Heart left ventricle (tissue), 16 donors: ENCODE results near the gene NUDT12. TPM values are rescaled to one million over a fixed set of nuclear protein-coding genes. Genes with fewer than 3 reads are reported as not detected.

Experiments used
- ATAC-seq, 4 donors: fragments of 200-7000 bp; cut with Tn5 transposase; one replicate each; pipeline ENCODE4 v1.9.1; 2020 to 2022; ENCODE audit warnings: moderate library complexity in 4 of 4, mild to moderate bottlenecking in 3 of 4, moderate number of reproducible peaks in 1 of 4
- DNase-seq, 5 donors: peaks; one replicate each; pipeline ENCODE4 v3.0.0-alpha.2; 2020
- H3K27ac ChIP-seq, 12 donors: fragments of 200-600 bp; sonication (generic) in 4 of 12; one replicate each; pipeline versions ENCODE4 v1.5.0 to v1.8.0; 2016 to 2022; ENCODE audit warnings: mild to moderate bottlenecking in 2 of 12
- H3K27me3 ChIP-seq, 9 donors: fragments of 200-600 bp; sonication (generic) in 2 of 9; one replicate each; pipeline versions ENCODE4 v1.5.1 to v1.8.0; 2016 to 2022; ENCODE audit warnings: mild to moderate bottlenecking in 3 of 9
- H3K36me3 ChIP-seq, 9 donors: fragments of 200-600 bp; sonication (generic) in 2 of 9; one replicate each; pipeline versions ENCODE4 v1.5.0 to v1.8.0; 2018 to 2022; ENCODE audit warnings: mild to moderate bottlenecking in 2 of 9
- H3K4me1 ChIP-seq, 12 donors: fragments of 200-600 bp; sonication (generic) in 4 of 12; one replicate each; pipeline versions ENCODE4 v1.5.0 to v1.8.0; 2016 to 2022; ENCODE audit warnings: mild to moderate bottlenecking in 3 of 12
- H3K4me3 ChIP-seq, 12 donors: fragments of 200-600 bp; sonication (generic) in 4 of 12; one replicate each; pipeline versions ENCODE4 v1.5.0 to v1.8.0; 2017 to 2022; ENCODE audit warnings: mild to moderate bottlenecking in 9 of 12, moderate library complexity in 4 of 12
- H3K9me3 ChIP-seq, 12 donors: fragments of 200-600 bp; sonication (generic) in 4 of 12; one replicate each; pipeline versions ENCODE4 v1.5.0 to v1.8.0; 2016 to 2022; ENCODE audit warnings: mild to moderate bottlenecking in 1 of 12
- CTCF ChIP-seq, 12 donors: fragments of 200-600 bp; sonication (generic) in 4 of 12; IDR thresholded peaks; one replicate each; pipeline versions ENCODE4 v1.5.0 to v1.8.0; 2018 to 2022; ENCODE audit warnings: antibody characterized with exemption in 12 of 12, mild to moderate bottlenecking in 5 of 12
- POLR2A ChIP-seq, 2 donors: fragments of 450-650 bp; IDR thresholded peaks; one replicate each; pipeline ENCODE4 v1.6.1; 2017; ENCODE audit warnings: antibody characterized with exemption in 2 of 2, mild to moderate bottlenecking in 2 of 2, moderate library complexity in 2 of 2
- WGBS, 4 donors: extraction: QIAGEN DNeasy Blood & Tissue Kit in 2 of 4; methylation state at CpG; one replicate each; pipeline versions ENCODE4 v1.1.5 to v1.1.7; 2013 to 2018; 5-methylcytosine and 5-hydroxymethylcytosine counted together
- intact Hi-C, 10 donors: fragments of 100-400 bp; cut with DNase I; formaldehyde crosslinking; loops; one replicate each; pipeline versions ENCODE4 v1.11.1 to v1.14.2; 2022
- polyA plus RNA-seq, 2 donors: library from polyadenylated mRNA; stranded (reverse); fragments of 200-250 nt; gene quantifications; one replicate each; pipeline ENCODE4 v1.2.3, GENCODE V29; 2013
- total RNA-seq, 9 donors: library from RNA; depleted of rRNA in 2 of 9; stranded (reverse); fragments of >200 nt in 2 of 9; fragmentation: NEBNext Ultra II Directional in 3 of 9; extraction: Animal tissue kit (Norgen Biotek cat#: 25700) in 3 of 9; gene quantifications; one replicate each; pipeline versions ENCODE4 v1.1.0 to v1.2.4, GENCODE V29; 2016 to 2023
- donor health status: ischemic (EF 13 %, LVEDD 7.1; RV severe dilation, severe dysfunction).
- donor health status: healthy with polysubstance abuse.
- donor health status: DM: no; HTN: yes; CAD: no.
- donor health status: DM: no; HTN: no; CAD: no.
- donor health status: ischemic (EF 25% LVEDD 6.9; RV normal size, moderate dysfunction).
- donor health status: ischemic (EF 25% LVEDD 5.7; RV mildly dilated, moderate dysfunction).
- donor health status: healthy.
- donor health status: DM: yes; HTN: yes; CAD: no.
- donor health status: ischemic (EF 35%, LVEDD 5.7; RV mildly dilated, moderate dysfunction).
- donor health status: nonischemic (EF 11% LVEDD 7.7; RV severe dilation, severe dysfunction).
- donor health status: DM: yes; HTN: yes; CAD: no.
- donor health status: PGD.
- donor health status: ischemic (EF 29% LVEDD 5.4; RV normal size, mild dysfunction).
- donor health status: nonischemic (EF 23%, LVEDD 6.1; RV moderate dilation, normal function).

NUDT12 gene
- total and polyA plus RNA-seq, 11 donors = 6.0 to 14.5 (median 11.8) TPM

- H3K36me3 ChIP-seq = no peaks in the 10 kb centered on the region
- ATAC-seq (no peak), DNase-seq (no peak)
- intact Hi-C loops = no loop called here
- H3K4me1 ChIP-seq = no peaks in the 10 kb centered on the region
- no peak for TF ChIP-seq CTCF (IDR thresholded peaks at IDR 0.05)
- no peak for TF ChIP-seq POLR2A (IDR thresholded peaks at IDR 0.05)
- H3K9me3 ChIP-seq = no peaks in the 10 kb centered on the region
- H3K4me3 ChIP-seq = no peak overlapping the region
- no peak overlapping the region for H3K27ac ChIP-seq
- H3K27me3 ChIP-seq = no peaks in the 10 kb centered on the region
- WGBS, 4 donors = 72 to 92% (median 85%) methylated on average over 2 of the region's 2 CpGs
Measured at GRCh38 chr5:103532086-103532734, 30.4 kb downstream of the NUDT12 start.

DNA sequence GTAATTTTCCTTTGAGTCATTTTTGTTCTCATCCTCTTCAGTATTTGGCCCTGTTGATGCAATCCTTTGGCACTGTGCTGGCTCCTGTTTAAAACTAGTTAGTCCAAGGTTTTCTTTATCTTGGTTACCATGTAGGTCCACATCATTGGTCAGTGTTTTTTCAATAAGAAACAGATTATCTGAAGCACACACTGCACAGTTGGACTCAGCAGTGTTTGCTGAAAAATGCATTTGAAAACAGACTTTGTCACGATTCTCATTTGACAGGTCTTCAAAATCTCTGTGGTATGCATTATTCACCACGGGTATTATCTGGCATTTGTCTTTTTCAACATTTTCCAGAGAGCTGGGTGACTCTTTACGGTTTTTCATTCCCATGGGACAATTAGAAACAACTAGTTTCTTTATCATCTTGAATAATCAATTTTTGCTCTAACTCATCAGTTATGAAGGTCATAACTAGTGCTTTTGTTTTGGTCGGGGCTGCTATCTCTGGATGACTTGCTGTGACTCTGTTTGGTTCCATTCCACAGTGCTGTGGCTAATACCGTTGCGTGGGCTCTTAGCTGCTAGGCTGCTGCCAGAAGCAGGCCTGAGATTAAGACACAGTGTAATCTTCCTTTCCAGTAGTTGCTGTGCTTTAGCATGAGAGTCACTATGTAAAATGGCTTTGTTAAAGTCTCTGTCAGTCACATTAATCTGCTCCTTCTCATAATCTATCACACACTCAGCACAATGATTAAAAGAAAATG is 36.2 kb downstream of the NUDT12 start:
- DNase-seq = no peak
- Histone ChIP-seq H3K4me3 (no peak overlapping the region), H3K9me3 (no peaks in the 10 kb centered on the region), H3K27ac (no peak overlapping the region), H3K27me3 (no peaks in the 10 kb centered on the region), H3K4me1 (peaks cover 0 to 3% (median 0%) of the 10 kb centered on the region in 12 donors), H3K36me3 (no peaks in the 10 kb centered on the region)
- TF ChIP-seq POLR2A (IDR thresholded peaks at IDR 0.05) (no peak), CTCF (IDR thresholded peaks at IDR 0.05) (no peak)
- 48 to 62% (median 52%) methylated on average over 6 of the region's 6 CpGs for WGBS, 4 donors
- intact Hi-C loops = no loop called here
- peak in 2 of 4 donors; percentile 48 to 53 for ATAC-seq

GRCh38 chr5:103525361-103525760 is 37.2 kb downstream of the NUDT12 start:
- Histone ChIP-seq H3K9me3 (no peaks in the 10 kb centered on the region), H3K36me3 (no peaks in the 10 kb centered on the region), H3K27me3 (no peaks in the 10 kb centered on the region), H3K4me3 (no peak overlapping the region), H3K27ac (no peak overlapping the region), H3K4me1 (peaks cover 0 to 3% (median 0%) of the 10 kb centered on the region in 12 donors)
- intact Hi-C loops = no loop called here
- DNase-seq = no peak
- WGBS, 4 donors = 21 to 49% (median 40%) methylated on average over 1 of the region's 1 CpG
- ATAC-seq = no peak
- TF ChIP-seq CTCF (IDR thresholded peaks at IDR 0.05) (no peak), POLR2A (IDR thresholded peaks at IDR 0.05) (no peak)

DNA sequence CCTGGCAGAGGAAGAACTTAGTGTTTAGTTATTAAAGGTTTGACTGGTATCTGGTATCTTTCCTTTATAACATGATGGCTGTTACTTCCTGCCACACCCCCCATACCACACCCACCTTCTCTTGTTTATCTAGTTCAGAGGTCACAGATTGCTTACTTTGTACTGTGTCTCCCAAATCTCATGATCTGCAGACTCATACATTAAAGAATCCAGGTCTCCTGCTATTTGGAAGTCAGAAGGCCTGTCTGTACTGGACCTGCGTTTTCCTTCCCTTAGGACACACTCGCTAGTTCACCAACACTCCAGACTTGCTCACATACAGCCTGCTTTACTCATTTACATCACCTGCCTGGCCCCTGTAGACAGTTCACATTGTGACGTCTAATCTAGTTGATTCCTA is 39.3 kb downstream of the NUDT12 start:
- TF ChIP-seq POLR2A (IDR thresholded peaks at IDR 0.05) (no peak), CTCF (IDR thresholded peaks at IDR 0.05) (no peak)
- intact Hi-C loops = no loop called here
- DNase-seq (no peak), ATAC-seq (no peak)
- 82 to 91% (median 85%) methylated on average over 3 of the region's 3 CpGs for whole genome bisulfite sequencing, 4 donors
- no peaks in the 10 kb centered on the region for H3K9me3 ChIP-seq
- H3K27ac ChIP-seq = no peak overlapping the region
- peaks cover 0 to 3% (median 0%) of the 10 kb centered on the region in 12 donors for H3K4me1 ChIP-seq
- no peaks in the 10 kb centered on the region for H3K27me3 ChIP-seq
- H3K36me3 ChIP-seq = no peaks in the 10 kb centered on the region
- H3K4me3 ChIP-seq = no peak overlapping the region
